A673 (cell line): ENCODE results near the gene ATCAY. TPM values are rescaled to one million over a fixed set of nuclear protein-coding genes. Genes with fewer than 3 reads are reported as not detected.

Experiments
- BruUV-seq: library from RNA; stranded (reverse); fragments of 400-500 nt; replicated peaks from 2 replicates; lab custom pipeline; 2021; lab: Mats Ljungman, UMichigan
- CTCF ChIA-PET: fragments of 300-600 bp; sonication (Branson Sonifier 250); formaldehyde crosslinking; loops from one replicate; lab custom pipeline; 2022; ENCODE audit warnings: antibody characterized with exemption; lab: Charles Lee
- POLR2A ChIA-PET: fragments of 300-600 bp; sonication (Branson Sonifier 250); formaldehyde crosslinking; loops from one replicate; lab custom pipeline; 2022; ENCODE audit warnings: antibody characterized with exemption; ENCODE audit not compliant: low non-redundant PET; lab: Charles Lee
- DNase-seq: peaks from one replicate; pipeline ENCODE4 v3.0.0-alpha.2; 2015; ENCODE audit warnings: low spot score
- H3K27ac ChIP-seq: fragments of 200-600 bp; sonication (generic); 2 replicates; pipeline ENCODE4 v1.5.1; 2016; ENCODE audit warnings: mixed run types, low read depth, mild to moderate bottlenecking, mixed read lengths, antibody characterized with exemption, low read length; ENCODE audit not compliant: poor library complexity, severe bottlenecking
- H3K27me3 ChIP-seq: fragments of 200-600 bp; sonication (generic); replicated peaks from 2 replicates; pipeline ENCODE4 v1.6.1; 2017; ENCODE audit warnings: mixed run types, low read depth, mild to moderate bottlenecking, mixed read lengths, antibody characterized with exemption, low read length; ENCODE audit not compliant: insufficient read depth, poor library complexity
- H3K36me3 ChIP-seq: fragments of 200-600 bp; sonication (generic); 2 replicates; pipeline ENCODE4 v1.6.1; 2016; ENCODE audit warnings: mixed run types, mild to moderate bottlenecking, mixed read lengths, antibody characterized with exemption, low read length; ENCODE audit not compliant: insufficient read depth, poor library complexity, severe bottlenecking
- H3K4me1 ChIP-seq: fragments of 200-600 bp; sonication (generic); 2 replicates; pipeline ENCODE4 v1.6.1; 2017; ENCODE audit warnings: mixed run types, mild to moderate bottlenecking, mixed read lengths, antibody characterized with exemption, low read length; ENCODE audit not compliant: insufficient read depth, poor library complexity, severe bottlenecking
- H3K4me3 ChIP-seq: fragments of 200-600 bp; sonication (generic); 2 replicates; pipeline ENCODE4 v1.5.1; 2016; ENCODE audit warnings: low read depth, mixed run types, mild to moderate bottlenecking, mixed read lengths, low read length; ENCODE audit not compliant: poor library complexity, severe bottlenecking
- H3K9me3 ChIP-seq: fragments of 200-600 bp; sonication (generic); 2 replicates; pipeline ENCODE4 v1.6.1; 2016; ENCODE audit warnings: mixed run types, low read depth, mild to moderate bottlenecking, mixed read lengths, antibody characterized with exemption, low read length; ENCODE audit not compliant: poor library complexity, severe bottlenecking
- EZH2 ChIP-seq: fragments of 200-600 bp; sonication (generic); IDR thresholded peaks from 2 replicates; pipeline ENCODE4 v1.6.1; 2017; ENCODE audit warnings: borderline replicate concordance, low read depth, mild to moderate bottlenecking, mixed read lengths, antibody characterized with exemption, low read length; ENCODE audit not compliant: poor library complexity, severe bottlenecking
- intact Hi-C: fragments of 100-400 bp; cut with micrococcal nuclease; formaldehyde crosslinking; loops from one replicate; pipeline ENCODE4 v1.10.0; 2022; ENCODE audit not compliant: unreplicated experiment
- total RNA-seq: library from RNA; stranded (reverse); gene quantifications from 2 replicates; pipeline ENCODE4 v1.2.3, GENCODE V29; 2021
- TF ChIP-seq, protein P1 (sequence below): fragments of 300-800, 200-600 bp; sonication (generic); conservative IDR thresholded peaks from 2 replicates; pipeline ENCODE4 v1.5.1; 2017; ENCODE audit warnings: low read depth, mild to moderate bottlenecking, antibody characterized with exemption, low read length, moderate library complexity, mixed read lengths

The ATCAY gene
- total RNA-seq, 1 experiment from 2014 or later = 0.95 TPM

DNA sequence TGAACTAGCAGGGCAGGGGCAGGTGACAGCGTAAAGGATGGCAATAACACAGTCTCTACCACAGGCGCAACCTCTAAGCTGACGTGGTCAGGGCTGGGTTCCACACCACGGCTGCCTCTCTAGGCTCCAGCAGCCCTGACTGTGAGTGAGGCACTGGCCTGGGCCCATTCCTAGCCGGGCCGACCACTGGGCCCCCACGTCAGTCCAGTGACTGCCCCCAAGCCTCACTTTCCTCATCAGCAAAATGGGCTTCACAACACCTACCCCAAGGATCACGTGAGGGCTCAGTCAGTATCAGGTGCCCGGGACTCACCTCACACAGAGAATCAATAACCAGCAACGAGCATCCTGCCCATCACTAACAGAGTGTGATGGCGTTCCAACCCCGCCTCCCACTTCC is 16.8 kb upstream of the ATCAY start:
- Histone ChIP-seq H3K9me3 (no peaks in the 10 kb centered on the region), H3K36me3 (no peaks in the 10 kb centered on the region), H3K4me1 (peaks cover 16% of the 10 kb centered on the region), H3K4me3 (no peak overlapping the region), H3K27ac (no peak overlapping the region), H3K27me3 (no peaks in the 10 kb centered on the region)
- TF ChIP-seq, protein P1, sequence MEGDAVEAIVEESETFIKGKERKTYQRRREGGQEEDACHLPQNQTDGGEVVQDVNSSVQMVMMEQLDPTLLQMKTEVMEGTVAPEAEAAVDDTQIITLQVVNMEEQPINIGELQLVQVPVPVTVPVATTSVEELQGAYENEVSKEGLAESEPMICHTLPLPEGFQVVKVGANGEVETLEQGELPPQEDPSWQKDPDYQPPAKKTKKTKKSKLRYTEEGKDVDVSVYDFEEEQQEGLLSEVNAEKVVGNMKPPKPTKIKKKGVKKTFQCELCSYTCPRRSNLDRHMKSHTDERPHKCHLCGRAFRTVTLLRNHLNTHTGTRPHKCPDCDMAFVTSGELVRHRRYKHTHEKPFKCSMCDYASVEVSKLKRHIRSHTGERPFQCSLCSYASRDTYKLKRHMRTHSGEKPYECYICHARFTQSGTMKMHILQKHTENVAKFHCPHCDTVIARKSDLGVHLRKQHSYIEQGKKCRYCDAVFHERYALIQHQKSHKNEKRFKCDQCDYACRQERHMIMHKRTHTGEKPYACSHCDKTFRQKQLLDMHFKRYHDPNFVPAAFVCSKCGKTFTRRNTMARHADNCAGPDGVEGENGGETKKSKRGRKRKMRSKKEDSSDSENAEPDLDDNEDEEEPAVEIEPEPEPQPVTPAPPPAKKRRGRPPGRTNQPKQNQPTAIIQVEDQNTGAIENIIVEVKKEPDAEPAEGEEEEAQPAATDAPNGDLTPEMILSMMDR = no peak
- TF ChIP-seq EZH2 = no peak
- ChIA-PET POLR2A (no interaction called here), CTCF (interaction anchor here (0.7 to 1.0 kb wide), 2 partner anchors 51 to 276 kb away, joined by 3 read pairs; no protein-coding TSS in a partner anchor)
- BruUV-seq = no TSS peak
- DNase-seq = no peak
- intact Hi-C loops = no loop called here

DNA sequence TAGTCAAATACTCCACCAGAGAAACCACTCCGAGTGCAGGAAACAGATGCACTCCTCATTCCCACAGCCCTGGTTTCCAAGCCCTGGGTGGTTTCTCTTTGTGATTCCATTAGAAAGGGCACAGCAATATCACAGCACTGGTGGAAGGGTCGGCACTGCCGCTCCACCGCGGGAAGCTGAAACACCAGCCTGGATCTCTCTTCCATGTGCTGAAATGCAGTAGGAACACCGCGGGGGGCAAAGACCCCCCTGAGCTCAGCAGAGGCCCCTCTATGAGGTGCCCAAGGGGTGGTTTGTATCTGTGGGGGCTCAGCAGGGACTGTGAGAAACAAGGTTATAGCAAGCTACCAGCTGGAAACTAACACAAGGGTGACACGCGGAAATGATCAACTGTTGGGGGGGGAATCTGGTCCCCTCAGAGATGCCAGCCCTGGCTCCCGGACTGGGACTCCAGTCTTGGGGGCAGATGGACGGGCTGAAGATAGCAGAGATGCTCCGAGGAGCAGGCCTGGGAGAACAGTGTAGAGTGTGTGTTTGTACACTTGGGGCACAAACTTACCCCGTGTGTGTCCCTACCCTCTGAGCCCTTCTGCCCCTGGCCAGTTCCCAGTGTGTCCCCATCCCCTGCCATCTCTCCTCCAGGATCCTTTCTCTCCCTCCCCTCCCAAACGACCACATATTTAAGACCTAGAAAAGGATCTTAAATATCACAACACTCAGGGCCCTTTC is 13.4 kb upstream of the ATCAY start:
- POLR2A ChIA-PET = interaction anchor here (0.6 kb wide), 1 partner anchor 1391 kb away, joined by 3 read pairs; the partner anchor contains the start of gene GADD45B
- peaks cover 4% of the 10 kb centered on the region for H3K9me3 ChIP-seq
- H3K36me3 ChIP-seq = no peaks in the 10 kb centered on the region
- intact Hi-C loops = no loop called here
- CTCF ChIA-PET = no interaction called here
- BruUV-seq = no TSS peak
- no peak for TF ChIP-seq EZH2
- TF ChIP-seq, protein P1 = no peak
- H3K27me3 ChIP-seq = no peaks in the 10 kb centered on the region
- H3K4me1 ChIP-seq = peaks cover 16% of the 10 kb centered on the region
- no peak overlapping the region for H3K4me3 ChIP-seq
- DNase-seq = no peak
- H3K27ac ChIP-seq = no peak overlapping the region

DNA sequence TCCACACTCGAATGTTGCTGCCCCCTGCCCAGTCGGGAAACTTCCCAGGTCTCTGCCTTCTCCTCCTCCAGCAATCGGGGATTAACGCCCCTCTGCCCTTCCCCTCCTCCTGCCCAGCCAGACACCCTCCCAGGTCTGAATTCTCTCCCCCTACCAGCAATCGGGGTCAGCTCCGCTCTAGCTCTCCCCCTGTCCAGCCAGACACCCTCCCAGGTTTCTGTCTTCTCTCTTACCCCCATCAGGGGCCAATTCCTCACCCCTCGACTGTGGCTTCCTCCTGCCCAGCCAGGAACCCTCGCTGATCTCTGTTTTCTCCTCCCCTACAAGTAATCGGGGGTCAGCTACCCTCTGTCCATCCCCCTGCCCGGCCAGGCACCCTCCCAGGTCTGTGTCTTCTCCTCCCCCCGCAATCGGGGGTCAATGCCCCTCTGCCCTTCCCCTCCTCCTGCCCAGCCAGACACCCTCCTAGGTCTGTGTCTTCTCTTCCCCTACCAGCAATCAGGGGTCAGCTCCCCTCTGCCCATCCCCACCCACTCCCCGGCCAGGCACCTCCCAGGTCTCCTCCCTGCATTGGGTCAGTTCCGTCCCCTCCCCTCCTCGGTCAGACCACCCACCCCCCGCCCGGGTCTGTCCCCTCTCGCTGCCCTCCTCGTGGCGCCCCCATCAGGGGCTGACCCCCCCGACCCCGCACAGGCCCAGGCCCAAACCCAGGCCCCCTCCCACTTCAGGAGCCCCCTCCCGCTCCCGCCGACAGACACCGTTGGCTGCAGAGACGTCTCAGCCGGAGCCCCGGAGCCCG is 12.3 kb upstream of the ATCAY start:
- H3K4me1 ChIP-seq = peaks cover 16% of the 10 kb centered on the region
- intact Hi-C loops = no loop called here
- ChIA-PET POLR2A (no interaction called here), CTCF (no interaction called here)
- H3K36me3 ChIP-seq = no peaks in the 10 kb centered on the region
- no peak overlapping the region for H3K27ac ChIP-seq
- no peak overlapping the region for H3K4me3 ChIP-seq
- no TSS peak for BruUV-seq
- no peaks in the 10 kb centered on the region for H3K27me3 ChIP-seq
- TF ChIP-seq, protein P1 = no peak
- no peak for TF ChIP-seq EZH2
- DNase-seq = no peak
- peaks cover 4% of the 10 kb centered on the region for H3K9me3 ChIP-seq
